Iris pigment epithelial cell (primary cell): ENCODE data around the gene BMAL1.

Source experiments
- DNase-seq: peaks from one replicate; pipeline ENCODE4 v3.0.0-alpha.2; 2011; ENCODE audit warnings: low read depth

Gene BMAL1

GRCh38 chr11:13291800-13292199, 14.2 kb downstream of the BMAL1 start:
- no peak for DNase-seq

- no peak for DNase-seq
Measured at GRCh38 chr11:13292970-13293369, 15.4 kb downstream of the BMAL1 start.

- no peak for DNase-seq
Measured at GRCh38 chr11:13294178-13294577, 16.6 kb downstream of the BMAL1 start.

- no peak for DNase-seq
Measured at GRCh38 chr11:13294771-13295579, 17.4 kb downstream of the BMAL1 start.

- DNase-seq = no peak
Measured at GRCh38 chr11:13297308-13297916, 19.8 kb downstream of the BMAL1 start.

- DNase-seq = peak; percentile 34
Measured at GRCh38 chr11:13297917-13298356, 20.3 kb downstream of the BMAL1 start.

- DNase-seq = no peak
Measured at GRCh38 chr11:13298765-13299164, 21.2 kb downstream of the BMAL1 start.

- no peak for DNase-seq
Measured at GRCh38 chr11:13301522-13301921, 23.9 kb downstream of the BMAL1 start.

- DNase-seq = no peak
Measured at GRCh38 chr11:13302420-13302958, 24.9 kb downstream of the BMAL1 start.

GRCh38 chr11:13303668-13304649, 26.4 kb downstream of the BMAL1 start:
- no peak for DNase-seq

- no peak for DNase-seq
Measured at GRCh38 chr11:13304655-13305335, 27.2 kb downstream of the BMAL1 start.

GRCh38 chr11:13308704-13309103, 31.1 kb downstream of the BMAL1 start:
- no peak for DNase-seq

GRCh38 chr11:13309156-13309555, 31.6 kb downstream of the BMAL1 start:
- DNase-seq = no peak

- DNase-seq = no peak
Measured at GRCh38 chr11:13310443-13310842, 32.9 kb downstream of the BMAL1 start.

- no peak for DNase-seq
Measured at GRCh38 chr11:13311570-13311969, 34.0 kb downstream of the BMAL1 start.

GRCh38 chr11:13313005-13313819, 35.6 kb downstream of the BMAL1 start:
- no peak for DNase-seq

GRCh38 chr11:13314676-13315394, 37.2 kb downstream of the BMAL1 start:
- no peak for DNase-seq

GRCh38 chr11:13315517-13316432, 38.2 kb downstream of the BMAL1 start:
- DNase-seq = no peak

- peak; percentile 58 for DNase-seq
Measured at GRCh38 chr11:13316528-13316961, 39.0 kb downstream of the BMAL1 start.
